ENCODE data around the gene PHF20.

Gene PHF20

GRCh38 chr20:35971981-35972380, 200.2 kb downstream of the PHF20 start:
- H3K4me3 ChIP-seq (ENCODE audit: low read depth, low read length), result no peak overlapping the region
- TF ChIP-seq CTCF (IDR thresholded peaks at IDR 0.05; ENCODE audit: borderline replicate concordance, insufficient read depth, low read depth, low read length), result no peak

GRCh38 chr20:35972462-35972861, 200.6 kb downstream of the PHF20 start:
- H3K4me3 ChIP-seq (ENCODE audit: low read depth, low read length), result no peak overlapping the region
- TF ChIP-seq CTCF (IDR thresholded peaks at IDR 0.05; ENCODE audit: borderline replicate concordance, insufficient read depth, low read depth, low read length), result no peak

GRCh38 chr20:35974256-35974655, 202.4 kb downstream of the PHF20 start:
- no peak overlapping the region for H3K4me3 ChIP-seq (ENCODE audit: low read depth, low read length)
- TF ChIP-seq CTCF (IDR thresholded peaks at IDR 0.05; ENCODE audit: borderline replicate concordance, insufficient read depth, low read depth, low read length), result no peak

GRCh38 chr20:35975576-35976373, 204.0 kb downstream of the PHF20 start:
- H3K4me3 ChIP-seq (ENCODE audit: low read depth, low read length), result no peak overlapping the region
- TF ChIP-seq CTCF (IDR thresholded peaks at IDR 0.05; ENCODE audit: borderline replicate concordance, insufficient read depth, low read depth, low read length), result no peak

- no peak overlapping the region for H3K4me3 ChIP-seq (ENCODE audit: low read depth, low read length)
- TF ChIP-seq CTCF (IDR thresholded peaks at IDR 0.05; ENCODE audit: borderline replicate concordance, insufficient read depth, low read depth, low read length), result no peak
Measured at GRCh38 chr20:35978041-35978513, 206.3 kb downstream of the PHF20 start.

- no peak for TF ChIP-seq CTCF (IDR thresholded peaks at IDR 0.05; ENCODE audit: borderline replicate concordance, insufficient read depth, low read depth, low read length)
- no peak overlapping the region for H3K4me3 ChIP-seq (ENCODE audit: low read depth, low read length)
Measured at GRCh38 chr20:35979544-35979943, 207.7 kb downstream of the PHF20 start.

GRCh38 chr20:35981969-35982368, 210.2 kb downstream of the PHF20 start:
- TF ChIP-seq CTCF (IDR thresholded peaks at IDR 0.05; ENCODE audit: borderline replicate concordance, insufficient read depth, low read depth, low read length), result no peak
- H3K4me3 ChIP-seq (ENCODE audit: low read depth, low read length), result no peak overlapping the region
